MG63 (cell line): ENCODE results near the gene AJM1. TPM values are rescaled to one million over a fixed set of nuclear protein-coding genes. Genes with fewer than 3 reads are reported as not detected.
"Not testable (repeated sequence)": the region's sequence is repeated elsewhere in the genome, so short reads cannot be mapped to it uniquely, and the experiment has no call there.

Experiments
- DNase-seq: peaks from one replicate; pipeline ENCODE4 v3.0.0-alpha.2; 2020
- H3K27me3 ChIP-seq: fragments of 250-450 bp; sonication (Bioruptor Pico); 2 replicates; pipeline ENCODE4 v1.5.1; 2020; ENCODE audit warnings: mild to moderate bottlenecking, moderate library complexity
- H3K36me3 ChIP-seq: fragments of 250-450 bp; sonication (Bioruptor Pico); 2 replicates; pipeline ENCODE4 v1.5.1; 2020; ENCODE audit warnings: mild to moderate bottlenecking, moderate library complexity
- H3K4me3 ChIP-seq: fragments of 250-450 bp; sonication (Bioruptor Pico); 2 replicates; pipeline ENCODE4 v1.5.1; 2020; ENCODE audit warnings: mild to moderate bottlenecking, moderate library complexity
- H3K9me3 ChIP-seq: fragments of 250-450 bp; sonication (Bioruptor Pico); 2 replicates; pipeline ENCODE4 v1.5.1; 2020; ENCODE audit warnings: mild to moderate bottlenecking, moderate library complexity
- total RNA-seq: library from RNA; depleted of rRNA; stranded (reverse); fragments of >200 nt; shearing (Covaris generic); gene quantifications from 2 replicates; pipeline ENCODE4 v1.2.3, GENCODE V29; 2014; ENCODE audit warnings: low replicate concordance; rRNA removed

AJM1 gene
- 0.82 TPM in 1 of 2 replicates, not detected in the other for total RNA-seq

DNA sequence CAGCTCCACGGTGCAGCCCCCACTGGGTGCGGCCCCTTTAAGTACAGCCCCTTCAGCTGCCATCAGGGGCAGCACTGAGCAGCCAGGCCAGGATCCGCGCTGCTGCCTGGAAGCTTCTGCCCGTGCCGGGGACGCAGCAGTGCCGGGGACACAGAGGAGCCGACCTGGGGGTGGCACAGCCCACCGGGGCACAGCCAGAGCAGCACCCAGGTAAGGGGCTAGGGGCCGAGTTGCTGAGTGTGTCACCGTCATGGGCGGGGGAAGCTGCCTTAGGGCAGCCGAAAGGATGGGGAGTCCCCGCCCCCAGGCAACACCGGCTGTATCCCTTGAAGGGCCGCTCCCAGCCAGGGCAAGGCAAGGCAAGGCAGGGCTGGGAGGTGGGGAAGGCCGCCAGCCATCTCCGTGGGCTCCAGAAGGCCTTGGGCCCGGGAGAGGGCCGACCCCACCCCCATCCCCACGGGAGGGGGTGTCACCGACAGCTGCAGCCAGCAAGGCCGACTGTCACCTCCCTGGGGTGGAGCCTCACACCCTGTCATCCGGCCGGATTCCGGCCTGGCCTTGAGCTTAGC is at the start of gene AJM1:
Gene AJM1 (plus strand): TSS at position 99 of the 569 bp plus-strand sequence. CDS start 1,937 bp downstream, outside the sequence.
- H3K36me3 ChIP-seq: not testable (repeated sequence)
- peak; percentile 65 for DNase-seq

DNA sequence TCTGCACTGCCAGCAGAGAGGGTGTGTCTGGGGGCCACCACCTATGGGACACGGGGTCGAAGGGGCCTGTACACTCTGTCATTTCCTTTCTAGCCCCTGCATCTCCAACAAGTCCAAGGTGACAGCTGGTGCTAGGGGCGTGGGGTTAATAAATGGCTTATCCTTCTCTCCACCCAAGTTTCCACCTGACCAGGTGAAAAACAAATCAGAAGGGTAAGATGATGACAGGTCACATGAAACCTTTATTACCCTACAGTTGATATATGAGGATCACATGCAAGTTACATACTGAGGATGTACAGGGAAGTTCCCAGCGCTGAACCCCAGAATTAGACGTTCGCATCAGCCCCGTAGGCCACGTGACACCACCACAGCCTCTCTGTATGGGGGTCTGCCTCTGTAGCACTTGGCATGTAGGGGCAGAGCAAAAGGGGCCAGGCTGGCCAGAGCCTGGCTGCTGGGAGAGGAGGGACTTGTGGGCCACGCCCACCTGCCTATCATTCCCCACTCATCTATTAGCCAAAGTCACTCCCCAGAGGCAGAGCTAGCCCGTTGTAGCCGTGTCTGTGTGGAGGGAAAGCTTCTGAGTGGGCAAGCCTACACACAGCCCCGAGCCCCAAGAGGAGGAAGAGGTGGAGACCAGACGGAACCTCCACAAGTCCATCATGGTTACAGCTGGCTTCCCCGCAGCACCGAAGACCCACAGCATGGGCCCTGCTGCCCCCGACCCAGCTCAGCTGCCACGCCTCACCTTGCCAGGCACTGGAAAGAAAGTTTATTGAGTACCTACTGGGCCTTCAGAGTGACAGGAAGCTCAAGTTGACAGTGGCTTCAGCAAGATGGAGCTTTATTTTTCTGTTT is 49.0 kb upstream of the AJM1 start:
- DNase-seq: no peak
- no peak overlapping the region for H3K4me3 ChIP-seq
- H3K9me3 ChIP-seq: no peaks in the 10 kb centered on the region
- peaks cover 13% of the 10 kb centered on the region for H3K27me3 ChIP-seq
- peaks cover 3% of the 10 kb centered on the region for H3K36me3 ChIP-seq

More for the DNA sequence above, at the start of gene AJM1:
- not testable (repeated sequence) for H3K9me3 ChIP-seq, H3K27me3 ChIP-seq
- peak within 1 kb of the TSS; percentile 34 for H3K4me3 ChIP-seq

DNA sequence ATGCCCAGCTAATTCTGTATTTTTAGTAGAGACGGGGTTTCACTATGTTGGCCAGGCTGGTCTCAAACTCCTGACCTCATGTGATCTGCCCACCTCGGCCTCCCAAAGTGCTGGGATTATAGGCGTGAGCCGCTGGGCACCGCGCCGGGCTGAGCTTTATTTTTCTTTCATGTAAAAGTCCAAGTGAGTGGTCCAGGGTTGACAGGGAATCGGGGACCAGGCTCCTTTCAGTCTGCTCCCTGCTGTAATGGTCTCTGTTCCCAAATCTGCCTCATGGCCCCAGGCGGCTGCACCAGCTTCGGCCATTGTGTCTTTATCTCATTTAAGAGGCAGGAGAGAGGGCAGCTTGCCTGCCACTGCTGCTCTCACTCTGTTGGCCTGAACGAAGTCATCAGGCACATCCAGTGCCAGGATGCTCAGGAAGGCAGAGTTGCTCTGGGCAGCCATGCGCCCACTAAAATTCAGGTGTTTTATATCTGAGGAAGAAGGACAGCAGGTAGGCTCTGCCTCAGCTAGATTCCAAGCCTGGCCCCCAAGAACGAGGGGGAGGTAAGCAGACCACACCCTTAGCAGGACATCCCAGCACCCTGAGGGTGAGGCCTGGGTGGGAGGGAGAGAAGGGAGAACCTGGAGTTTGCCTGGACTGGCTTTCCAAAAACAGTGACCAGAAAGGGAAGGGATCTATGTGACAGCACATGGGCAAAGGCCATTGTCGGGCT is 47.8 kb upstream of the AJM1 start:
- no peak overlapping the region for H3K4me3 ChIP-seq

DNA sequence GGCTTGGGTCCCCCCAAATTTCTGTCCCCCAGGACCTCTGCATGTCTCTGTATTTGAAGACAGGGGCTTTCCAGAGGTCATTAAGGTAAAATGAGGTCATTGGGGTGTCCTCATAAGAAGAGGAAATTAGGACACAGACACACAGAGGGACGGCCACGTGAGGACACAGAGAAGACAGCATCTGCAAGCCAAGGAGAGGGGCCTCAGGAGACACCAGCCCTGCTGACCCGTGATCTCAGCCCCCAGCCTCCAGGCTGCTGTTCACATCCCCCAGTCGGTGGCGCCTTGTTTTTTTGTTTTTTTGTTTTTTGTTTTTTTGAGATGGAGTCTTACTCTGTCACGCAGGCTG is 47.3 kb upstream of the AJM1 start:
- DNase-seq: no peak
- H3K9me3 ChIP-seq: no peaks in the 10 kb centered on the region
- no peak overlapping the region for H3K4me3 ChIP-seq
- peaks cover 3% of the 10 kb centered on the region for H3K36me3 ChIP-seq
- H3K27me3 ChIP-seq: peaks cover 29% of the 10 kb centered on the region

More for the DNA sequence above, 47.8 kb upstream of the AJM1 start:
- DNase-seq: no peak
- H3K9me3 ChIP-seq: no peaks in the 10 kb centered on the region
- peaks cover 3% of the 10 kb centered on the region for H3K36me3 ChIP-seq
- peaks cover 24% of the 10 kb centered on the region for H3K27me3 ChIP-seq

- DNase-seq: no peak
- H3K9me3 ChIP-seq: no peaks in the 10 kb centered on the region
- peaks cover 34% of the 10 kb centered on the region for H3K27me3 ChIP-seq
- H3K36me3 ChIP-seq: peaks cover 3% of the 10 kb centered on the region
- no peak within 1 kb of the TSS for H3K4me3 ChIP-seq
Measured at GRCh38 chr9:136796238-136796774, 46.0 kb upstream of the AJM1 start, which contains the start of gene CCDC183. CCDC183 (plus strand) TSS chr9:136796338; CDS start chr9:136796398, 60 bp downstream.

GRCh38 chr9:136796775-136797347 is 45.4 kb upstream of the AJM1 start:
- not testable (repeated sequence) for H3K36me3 ChIP-seq, H3K4me3 ChIP-seq, DNase-seq, H3K9me3 ChIP-seq
- peaks cover 34% of the 10 kb centered on the region for H3K27me3 ChIP-seq

GRCh38 chr9:136798708-136799078 is 43.6 kb upstream of the AJM1 start:
- H3K27me3 ChIP-seq: peaks cover 34% of the 10 kb centered on the region
- no peaks in the 10 kb centered on the region for H3K9me3 ChIP-seq
- no peak for DNase-seq

DNA sequence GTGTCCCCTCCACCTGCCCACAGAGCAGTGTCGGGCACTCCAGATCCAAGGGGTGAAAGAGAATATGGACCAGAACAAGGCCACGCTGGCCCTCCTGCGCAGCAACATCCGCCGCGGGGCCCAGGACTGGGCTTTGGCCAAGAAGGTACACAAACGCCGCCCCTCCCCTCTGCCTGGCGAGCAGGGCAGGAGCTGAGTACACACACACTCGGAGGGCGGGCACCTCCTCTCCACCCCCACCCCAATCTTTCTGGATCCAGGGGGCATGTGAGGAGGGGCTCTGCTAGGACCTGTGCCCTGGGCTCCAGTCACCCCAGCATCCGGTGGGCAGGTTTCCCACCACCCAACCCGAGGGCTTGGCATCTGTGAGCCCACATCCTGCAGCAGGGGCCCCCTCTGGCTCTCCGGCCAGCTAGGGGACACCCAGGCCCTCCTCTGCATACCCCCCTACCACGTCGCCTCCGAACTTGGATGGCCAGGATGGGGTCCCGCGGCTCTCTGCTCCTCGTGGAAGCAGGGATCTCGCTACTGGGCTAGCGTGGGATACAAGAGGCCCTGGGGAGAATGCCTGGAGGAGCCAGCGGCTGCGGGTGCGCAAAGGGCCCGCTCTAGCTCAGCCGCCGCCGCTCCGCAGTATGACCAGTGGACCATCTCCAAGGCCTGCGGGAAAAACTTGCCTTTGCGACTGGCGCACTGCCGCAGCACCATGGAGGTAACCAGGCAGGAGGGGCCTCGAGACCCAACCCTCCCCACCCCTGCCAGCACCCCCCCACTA is 43.0 kb upstream of the AJM1 start:
- no peaks in the 10 kb centered on the region for H3K9me3 ChIP-seq
- H3K4me3 ChIP-seq: no peak overlapping the region
- H3K36me3 ChIP-seq: no peaks in the 10 kb centered on the region
- peaks cover 34% of the 10 kb centered on the region for H3K27me3 ChIP-seq
- DNase-seq: no peak

More at GRCh38 chr9:136798708-136799078, 43.6 kb upstream of the AJM1 start:
- Histone ChIP-seq H3K36me3 (no peaks in the 10 kb centered on the region; the same call in 1 of the 2 replicates), H3K4me3 (no peak overlapping the region)

DNA sequence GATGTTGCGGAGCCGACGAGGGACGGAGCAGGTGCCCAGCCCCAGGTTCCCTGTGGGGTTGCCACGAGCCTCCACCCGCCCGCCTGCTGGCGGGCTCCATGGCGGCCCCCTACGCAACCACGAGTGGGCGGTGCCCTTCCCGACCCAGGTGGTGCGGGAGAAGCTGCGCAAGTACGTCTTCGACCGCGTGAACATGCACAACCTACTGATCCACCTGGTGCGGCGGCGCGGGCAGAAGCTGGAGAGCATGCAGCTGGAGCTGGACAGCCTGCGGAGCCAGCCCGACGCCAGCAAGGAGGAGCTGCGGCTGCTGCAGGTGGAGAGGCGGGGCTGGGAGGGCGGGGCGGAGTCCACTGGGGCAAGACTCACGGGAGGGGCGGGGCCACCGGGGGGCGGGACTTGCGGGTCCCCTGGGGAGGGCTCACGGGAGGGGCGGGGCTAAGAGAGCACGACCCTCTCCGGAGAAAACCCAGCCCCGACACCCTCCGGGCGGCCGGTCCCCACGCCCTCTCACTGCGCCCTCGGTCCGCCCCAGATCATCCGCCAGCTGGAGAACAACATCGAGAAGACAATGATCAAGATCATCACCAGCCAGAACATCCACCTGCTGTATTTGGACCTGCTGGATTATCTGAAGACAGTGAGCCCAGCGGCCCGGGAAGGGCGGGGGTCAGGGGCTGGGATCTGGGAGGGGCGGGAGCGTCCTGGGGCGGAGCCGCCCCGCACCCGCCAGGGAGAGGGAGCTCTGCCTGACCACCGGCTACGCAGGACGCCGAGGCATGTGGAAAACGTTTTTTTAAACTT is 42.2 kb upstream of the AJM1 start:
- no peaks in the 10 kb centered on the region for H3K9me3 ChIP-seq
- peaks cover 34% of the 10 kb centered on the region for H3K27me3 ChIP-seq
- no peaks in the 10 kb centered on the region; the same call in 1 of the 2 replicates for H3K36me3 ChIP-seq
- DNase-seq: peak; percentile 65
- H3K4me3 ChIP-seq: no peak overlapping the region

DNA sequence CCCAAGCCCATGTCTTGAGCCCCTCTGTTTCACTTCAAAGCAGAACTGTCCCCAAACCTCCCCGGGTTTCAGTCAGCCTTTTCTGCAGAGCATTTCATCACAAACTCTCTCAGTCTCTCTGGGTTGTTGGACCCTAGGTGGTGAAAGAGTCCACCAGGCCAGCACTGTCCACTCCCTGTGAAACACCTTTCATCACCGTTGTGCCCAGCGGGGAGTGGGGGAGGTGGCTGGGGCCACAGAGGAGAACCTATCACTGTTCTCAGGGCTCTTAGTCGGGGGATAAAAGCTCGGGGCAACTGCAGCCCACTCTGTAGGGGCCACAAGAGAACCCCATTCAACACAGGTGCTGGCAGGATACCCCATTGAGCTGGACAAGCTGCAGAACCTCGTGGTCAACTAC is 40.0 kb upstream of the AJM1 start:
- Histone ChIP-seq H3K4me3 (no peak overlapping the region), H3K9me3 (no peaks in the 10 kb centered on the region), H3K27me3 (peaks cover 31% of the 10 kb centered on the region), H3K36me3 (peaks cover 3% of the 10 kb centered on the region)
- DNase-seq: no peak

GRCh38 chr9:136803009-136803550 is 39.2 kb upstream of the AJM1 start:
- H3K9me3 ChIP-seq, DNase-seq, H3K4me3 ChIP-seq, H3K36me3 ChIP-seq: not testable (repeated sequence)
- H3K27me3 ChIP-seq: peaks cover 24% of the 10 kb centered on the region

- Histone ChIP-seq H3K9me3 (no peaks in the 10 kb centered on the region), H3K27me3 (peaks cover 16% of the 10 kb centered on the region), H3K4me3 (no peak overlapping the region), H3K36me3 (peaks cover 3% of the 10 kb centered on the region)
- DNase-seq: no peak
Measured at GRCh38 chr9:136803551-136804508, 38.4 kb upstream of the AJM1 start.

- no peaks in the 10 kb centered on the region for H3K9me3 ChIP-seq
- no peak overlapping the region for H3K4me3 ChIP-seq
- H3K27me3 ChIP-seq: peaks cover 8% of the 10 kb centered on the region
- peaks cover 10% of the 10 kb centered on the region for H3K36me3 ChIP-seq
- DNase-seq: no peak
Measured at GRCh38 chr9:136804509-136805206, 37.6 kb upstream of the AJM1 start.
